Measurements from ENCODE around the gene KCNK7.

KCNK7 gene

GRCh38 chr11:65637794-65638419, 42.3 kb upstream of the KCNK7 start, which contains the start of gene SIPA1:
Gene SIPA1, plus strand, starts transcription at chr11:65638101. Its CDS starts 2,821 bp downstream, at chr11:65640922.
- H3K4me2 ChIP-seq (ENCODE audit: low read length) = peak within 1 kb of the TSS; percentile 65
- H3K4me1 ChIP-seq = no peaks in the 10 kb centered on the region
- TF ChIP-seq CTCF (IDR thresholded peaks at IDR 0.05) = peak; percentile 14
- H3K36me3 ChIP-seq (ENCODE audit: control insufficient read depth, insufficient read depth, low read length) = no peaks in the 10 kb centered on the region
- no peaks in the 10 kb centered on the region for H3K79me2 ChIP-seq
- no peaks in the 10 kb centered on the region for H3K27me3 ChIP-seq (ENCODE audit: control insufficient read depth, insufficient read depth, low read length)
- peak within 1 kb of the TSS; percentile 62 for H3K4me3 ChIP-seq (ENCODE audit: low read depth, low read length)
- no peaks in the 10 kb centered on the region for H3K9me3 ChIP-seq (ENCODE audit: control insufficient read depth, low read length)
- peak within 1 kb of the TSS; percentile 69 for H3K27ac ChIP-seq
- no peak within 1 kb of the TSS for H2AFZ ChIP-seq
- no peak within 1 kb of the TSS for H3K9ac ChIP-seq

- no peaks in the 10 kb centered on the region for H3K4me1 ChIP-seq
Measured at GRCh38 chr11:65637032-65637557, 41.5 kb upstream of the KCNK7 start.

GRCh38 chr11:65636108-65637031, 40.8 kb upstream of the KCNK7 start:
- Histone ChIP-seq H3K9ac (no peak overlapping the region), H3K4me1 (no peaks in the 10 kb centered on the region), H3K4me3 (ENCODE audit: low read depth, low read length) (no peak overlapping the region), H3K4me2 (ENCODE audit: low read length) (no peak overlapping the region), H3K27ac (no peak overlapping the region), H3K27me3 (ENCODE audit: control insufficient read depth, insufficient read depth, low read length) (no peaks in the 10 kb centered on the region), H3K9me3 (ENCODE audit: control insufficient read depth, low read length) (no peaks in the 10 kb centered on the region), H3K79me2 (no peaks in the 10 kb centered on the region), H2AFZ (no peak overlapping the region), H3K36me3 (ENCODE audit: control insufficient read depth, insufficient read depth, low read length) (no peaks in the 10 kb centered on the region)
- no peak for TF ChIP-seq CTCF (IDR thresholded peaks at IDR 0.05)

More at GRCh38 chr11:65637032-65637557, 41.5 kb upstream of the KCNK7 start:
- H3K4me3 ChIP-seq (ENCODE audit: low read depth, low read length) = no peak overlapping the region
- no peaks in the 10 kb centered on the region for H3K79me2 ChIP-seq
- no peak overlapping the region for H2AFZ ChIP-seq
- peak overlapping the region; percentile 65 for H3K4me2 ChIP-seq (ENCODE audit: low read length)
- H3K9ac ChIP-seq = no peak overlapping the region
- no peaks in the 10 kb centered on the region for H3K36me3 ChIP-seq (ENCODE audit: control insufficient read depth, insufficient read depth, low read length)
- no peak for TF ChIP-seq CTCF (IDR thresholded peaks at IDR 0.05)
- no peak overlapping the region for H3K27ac ChIP-seq
- H3K9me3 ChIP-seq (ENCODE audit: control insufficient read depth, low read length) = no peaks in the 10 kb centered on the region
- no peaks in the 10 kb centered on the region for H3K27me3 ChIP-seq (ENCODE audit: control insufficient read depth, insufficient read depth, low read length)

GRCh38 chr11:65634905-65635731, 39.5 kb upstream of the KCNK7 start:
- no peaks in the 10 kb centered on the region for H3K79me2 ChIP-seq
- no peak overlapping the region for H3K4me3 ChIP-seq (ENCODE audit: low read depth, low read length)
- H3K27ac ChIP-seq = no peak overlapping the region
- TF ChIP-seq CTCF (IDR thresholded peaks at IDR 0.05) = no peak
- no peak overlapping the region for H3K4me2 ChIP-seq (ENCODE audit: low read length)
- H3K4me1 ChIP-seq = no peaks in the 10 kb centered on the region
- no peaks in the 10 kb centered on the region for H3K27me3 ChIP-seq (ENCODE audit: control insufficient read depth, insufficient read depth, low read length)
- H3K9ac ChIP-seq = no peak overlapping the region
- H3K9me3 ChIP-seq (ENCODE audit: control insufficient read depth, low read length) = no peaks in the 10 kb centered on the region
- no peak overlapping the region for H2AFZ ChIP-seq
- H3K36me3 ChIP-seq (ENCODE audit: control insufficient read depth, insufficient read depth, low read length) = no peaks in the 10 kb centered on the region
